GM21737 (cell line): ENCODE measurements around the gene NKX6-2.

Experiments
- ATAC-seq: cut with Tn5 transposase; IDR thresholded peaks from one replicate; pipeline ENCODE4 v1.9.1; 2021; ENCODE audit warnings: mild to moderate bottlenecking, moderate library complexity; ENCODE audit not compliant: unreplicated experiment

NKX6-2 gene

DNA sequence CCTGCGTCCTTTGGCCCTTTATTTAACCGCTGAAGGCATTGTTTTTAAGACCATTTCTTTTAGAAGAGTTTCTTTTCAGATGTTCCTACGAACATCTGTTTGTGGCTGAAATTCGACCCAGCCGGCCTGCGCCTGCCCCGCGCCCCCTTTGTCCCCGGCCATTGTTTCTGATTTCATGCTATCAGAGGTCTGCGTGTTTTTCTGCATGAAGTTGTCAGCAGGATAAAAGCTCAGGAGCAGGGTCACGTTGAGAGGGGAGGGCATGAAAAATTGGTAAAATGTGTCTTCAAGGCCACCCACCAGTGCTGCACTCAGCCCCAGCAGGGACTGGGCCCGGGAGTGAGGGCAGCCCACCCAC lies 43.1 kb downstream of the NKX6-2 start:
- ATAC-seq = no peak

DNA sequence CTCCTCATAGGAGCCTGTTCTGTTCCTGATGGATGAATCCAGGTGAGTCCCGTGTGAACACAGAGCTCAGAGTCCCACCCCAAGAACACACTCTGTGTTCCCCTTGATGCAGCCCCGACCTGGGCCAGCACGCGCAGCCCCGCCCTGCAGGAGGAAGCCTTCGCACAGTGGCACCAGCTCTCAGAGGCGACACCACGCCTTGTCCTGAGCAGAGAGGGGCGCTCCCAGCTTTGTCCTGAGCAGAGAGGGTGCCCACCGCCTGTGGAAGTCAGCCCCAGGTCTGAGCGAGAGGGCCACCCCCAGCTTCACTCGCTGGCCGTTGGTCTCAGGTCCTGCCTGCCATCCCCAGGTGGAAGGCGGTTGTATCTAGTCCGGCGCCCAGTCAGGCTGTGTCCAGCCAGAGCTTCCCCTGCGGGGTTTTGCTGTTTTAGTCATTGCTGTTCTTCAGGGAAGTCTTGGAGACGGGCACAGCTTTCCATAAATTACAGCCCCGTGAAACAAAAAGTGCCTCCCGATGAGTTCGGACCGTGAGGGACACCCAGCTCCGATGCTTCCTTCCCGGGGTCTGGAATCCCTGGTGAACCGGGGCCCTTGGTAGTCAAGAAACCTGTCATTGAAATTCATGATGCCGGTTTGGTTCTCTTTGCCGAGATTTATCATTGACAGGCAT lies 43.6 kb downstream of the NKX6-2 start:
- ATAC-seq = no peak

DNA sequence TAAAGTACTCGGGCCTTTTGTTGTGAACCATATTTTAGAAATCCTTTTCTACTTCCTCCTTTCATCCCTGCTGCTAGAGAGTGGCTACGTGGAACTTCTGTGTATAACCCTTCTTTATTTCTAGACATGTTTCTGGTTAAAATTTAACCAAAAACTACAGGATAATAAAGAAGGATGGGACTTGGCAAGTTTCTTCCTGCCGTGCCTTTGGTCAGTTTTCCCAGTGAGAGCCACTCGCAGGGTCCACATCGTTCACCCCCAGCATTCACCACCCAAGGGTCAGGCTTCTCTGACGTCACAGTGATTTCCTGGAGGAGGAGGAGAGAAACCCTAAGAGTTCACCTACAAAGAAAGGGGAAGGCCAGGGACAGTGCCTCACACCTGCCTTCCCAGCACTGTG lies 45.4 kb downstream of the NKX6-2 start:
- no peak for ATAC-seq

DNA sequence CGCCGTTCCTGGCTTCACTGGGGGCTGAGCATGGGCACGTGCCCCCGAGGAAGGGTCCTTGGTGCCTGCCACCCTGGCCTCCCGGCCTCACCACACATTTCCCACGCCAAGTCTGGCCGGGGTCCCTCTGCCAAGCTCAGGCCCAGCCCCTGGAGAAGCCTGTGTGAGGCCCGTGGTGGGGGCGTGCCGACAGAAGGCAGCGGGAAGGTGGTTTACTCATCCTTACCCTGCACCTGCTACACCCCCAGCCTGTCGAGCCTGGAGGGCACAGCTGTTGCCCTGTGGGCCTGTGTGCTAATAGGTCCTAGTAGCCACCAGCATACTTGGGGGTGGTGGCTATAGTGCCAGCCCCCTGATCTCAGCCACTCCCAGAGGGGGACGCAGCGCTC lies 46.7 kb downstream of the NKX6-2 start:
- no peak for ATAC-seq

DNA sequence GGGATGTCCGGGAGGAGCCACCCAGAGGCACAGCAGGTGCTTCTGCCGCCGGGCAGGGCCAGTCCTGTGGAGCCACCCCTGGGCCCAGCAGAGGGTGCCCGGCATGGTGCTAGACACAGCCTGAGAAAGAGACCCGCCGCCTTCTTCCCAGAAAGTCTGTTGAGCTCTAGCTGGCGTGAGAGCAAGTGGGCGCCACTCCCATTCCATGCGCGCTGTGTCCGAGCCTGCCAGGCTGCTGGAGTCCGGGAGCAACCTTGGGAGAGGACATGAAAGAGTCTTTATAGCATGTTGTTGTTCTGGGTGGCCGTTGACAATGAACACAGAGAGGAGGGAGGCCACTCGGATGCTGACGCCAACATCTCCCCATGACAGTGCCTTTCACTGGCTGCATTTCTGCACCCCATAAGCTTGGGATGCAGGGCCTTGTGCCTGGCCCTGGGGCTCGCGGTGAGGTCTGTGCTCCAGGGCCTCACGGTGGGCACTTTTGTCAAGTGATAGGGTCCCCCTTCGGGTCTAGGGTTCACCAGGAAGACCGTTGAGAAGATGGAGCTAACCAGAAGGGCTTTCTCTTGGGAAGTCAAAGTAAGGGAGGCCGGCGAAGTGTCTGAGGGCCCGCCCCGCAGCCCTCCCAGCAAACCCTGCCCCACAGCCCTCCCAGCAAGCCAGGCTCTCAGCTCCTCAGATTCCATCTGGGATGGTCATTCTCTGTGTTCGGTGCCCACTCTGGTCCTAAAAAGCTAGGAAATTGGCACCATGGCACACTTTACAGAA lies 47.3 kb downstream of the NKX6-2 start:
- no peak for ATAC-seq

DNA sequence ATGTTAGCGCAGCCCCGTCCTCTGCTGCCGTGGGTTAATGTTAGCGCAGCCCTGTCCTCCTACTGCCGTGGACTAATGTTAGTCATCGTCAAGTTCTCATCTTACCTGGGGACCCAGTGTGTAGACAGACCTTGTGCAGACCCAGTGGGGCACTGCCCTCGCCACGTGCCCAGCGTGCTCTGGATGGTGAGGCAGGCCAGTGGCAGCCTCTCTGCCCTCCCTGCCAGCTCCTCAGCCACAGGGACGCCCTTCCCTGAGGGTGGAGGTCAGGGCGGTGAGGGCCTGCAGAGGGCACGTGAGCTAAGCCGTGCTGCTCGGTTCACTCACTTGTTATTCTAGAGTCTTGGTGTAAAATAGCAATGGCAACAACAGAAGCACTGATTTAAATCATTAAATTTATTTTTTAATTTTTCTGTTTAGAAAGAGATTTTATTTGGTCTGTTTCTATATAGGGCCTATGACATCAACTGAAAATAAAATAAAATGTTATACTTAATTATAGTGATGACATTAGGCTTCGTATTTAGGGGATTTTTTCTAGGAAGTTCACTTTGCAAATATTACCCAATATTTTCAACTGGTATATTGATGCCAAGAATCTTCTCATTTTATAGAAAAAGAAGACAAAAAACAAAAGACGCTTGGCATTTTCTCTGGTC lies 48.4 kb downstream of the NKX6-2 start:
- no peak for ATAC-seq

DNA sequence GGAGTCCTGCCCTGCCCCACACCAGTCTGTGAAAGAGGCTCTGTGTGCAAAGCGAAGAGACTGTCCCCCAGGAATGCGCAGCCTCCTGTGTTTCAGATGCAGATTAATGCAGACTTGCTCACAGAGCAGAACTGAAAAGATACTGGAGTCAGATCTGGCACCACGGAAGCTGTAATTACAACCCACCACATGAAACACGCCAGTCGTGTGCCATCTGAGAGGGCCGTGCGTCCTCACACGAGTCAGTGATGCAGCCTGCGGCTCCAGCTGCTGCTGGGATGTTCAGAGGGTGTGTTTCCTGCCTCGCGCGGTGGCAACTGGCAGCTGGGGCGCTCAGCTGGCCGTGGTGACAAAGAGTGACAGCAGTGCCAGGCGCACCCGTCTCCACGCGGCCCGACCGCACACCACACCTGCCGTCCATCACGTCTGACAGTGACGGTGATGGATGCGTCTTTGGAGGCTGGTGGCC lies 50.0 kb downstream of the NKX6-2 start:
- no peak for ATAC-seq

DNA sequence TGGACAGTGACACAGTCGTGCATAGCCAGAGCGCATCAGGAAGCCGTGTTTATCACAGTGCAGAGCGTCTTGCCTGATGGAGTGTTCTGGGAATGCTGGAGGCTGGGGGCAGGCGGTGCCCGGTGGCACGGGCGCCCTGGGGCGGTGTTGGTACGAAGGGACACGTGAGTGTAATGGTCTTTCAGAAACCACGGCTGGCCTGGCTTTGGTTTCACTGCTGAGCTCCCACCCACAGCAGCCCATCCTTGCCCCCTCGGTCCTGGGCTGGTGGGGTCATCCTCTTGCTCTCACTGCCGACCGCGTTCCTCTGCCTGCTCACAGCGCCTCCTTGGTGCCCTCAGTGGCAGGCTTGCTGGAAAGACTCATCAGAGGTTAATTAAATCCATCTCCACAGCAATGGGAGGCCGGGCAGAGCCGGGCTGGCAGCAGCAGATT lies 50.6 kb downstream of the NKX6-2 start:
- no peak for ATAC-seq

DNA sequence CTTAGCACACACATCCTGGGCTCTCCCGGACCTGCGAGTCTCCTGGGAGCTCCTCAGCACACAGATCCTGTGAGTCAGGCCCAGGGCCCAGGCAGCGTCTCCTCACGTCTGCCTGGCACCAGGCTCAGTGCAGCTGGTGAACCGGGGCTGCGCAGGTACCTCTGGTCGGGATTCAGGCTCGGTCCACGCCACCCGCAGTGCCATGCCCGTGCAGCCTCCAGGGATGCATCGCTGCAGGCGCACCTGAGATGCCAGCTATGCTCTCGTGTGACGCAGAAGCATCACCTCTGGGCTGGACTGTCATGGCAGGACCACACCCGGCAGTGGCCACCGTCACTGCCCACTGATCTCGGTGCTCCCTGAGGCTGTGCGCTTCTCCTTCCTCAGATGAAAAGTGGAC lies 52.0 kb downstream of the NKX6-2 start:
- ATAC-seq = no peak
